SK-N-SH (cell line): ENCODE data around the gene SFI1. TPM values are rescaled to one million over a fixed set of nuclear protein-coding genes. Genes with fewer than 3 reads are reported as not detected.

Experiments used
- CTCF ChIA-PET: fragments of 300-600, 350-600 bp; formaldehyde crosslinking; extraction: SDS; loops from one replicate; lab custom pipeline; 2021; lab: Yijun Ruan, JAX
- POLR2A ChIA-PET: fragments of 350-600 bp; sonication (Branson Sonifier 250); formaldehyde crosslinking; extraction: SDS; loops from one replicate; lab custom pipeline; 2020; ENCODE audit warnings: antibody characterized with exemption, inconsistent platforms; lab: Yijun Ruan, JAX
- DNase-seq: peaks from one replicate; pipeline ENCODE4 v3.0.0; 2012
- H2AFZ ChIP-seq: fragments of 200-600 bp; sonication (generic); 2 replicates; pipeline ENCODE4 v1.8.1; 2016; ENCODE audit warnings: antibody characterized with exemption, mild to moderate bottlenecking, low read depth
- H3F3A ChIP-seq: fragments of 200-600 bp; sonication (generic); replicated peaks from 2 replicates; pipeline ENCODE3; 2016; ENCODE audit warnings: antibody characterized with exemption, mild to moderate bottlenecking; ENCODE audit not compliant: insufficient read depth
- H3K27ac ChIP-seq, 2 experiments: fragments of 200-500 bp in 1 of 2; fragments of 200-600 bp in 1 of 2; sonication (Bioruptor generic) in 1 of 2; sonication (generic), shearing (Covaris generic) in 1 of 2; 2 replicates each; pipeline versions ENCODE4 v1.5.1 to v1.6.1; 2014 to 2016; ENCODE audit warnings: low read depth in 2 of 2, inconsistent platforms in 1 of 2, low read length in 1 of 2, mild to moderate bottlenecking in 1 of 2, mixed read lengths in 1 of 2
- H3K27me3 ChIP-seq: fragments of 200-600 bp; sonication (generic), shearing (Covaris generic); 2 replicates; pipeline ENCODE4 v1.6.1; 2016; ENCODE audit warnings: mixed run types; ENCODE audit not compliant: insufficient read depth
- H3K36me3 ChIP-seq, 2 experiments: fragments of 200-500 bp in 1 of 2; fragments of 200-600 bp in 1 of 2; sonication (Bioruptor generic) in 1 of 2; sonication (generic) in 1 of 2; replicated peaks in 1 of 2; 2 replicates each; pipeline versions ENCODE3 to v1.5.1; 2014 to 2016; ENCODE audit warnings: low read length in 1 of 2, mild to moderate bottlenecking in 1 of 2; ENCODE audit not compliant: insufficient read depth in 2 of 2, control insufficient read depth in 1 of 2
- H3K4me1 ChIP-seq, 2 experiments: fragments of 200-500 bp in 1 of 2; fragments of 200-600 bp in 1 of 2; sonication (Bioruptor generic) in 1 of 2; sonication (generic), shearing (Covaris generic) in 1 of 2; 2 replicates each; pipeline versions ENCODE4 v1.5.1 to v1.6.1; 2014 to 2016; ENCODE audit warnings: low read depth in 1 of 2, low read length in 1 of 2, mixed run types in 1 of 2; ENCODE audit not compliant: insufficient read depth in 2 of 2, control insufficient read depth in 1 of 2
- H3K4me2 ChIP-seq: fragments of 200-600 bp; sonication (generic), shearing (Covaris generic); 2 replicates; pipeline ENCODE4 v1.6.1; 2017; ENCODE audit warnings: mixed run types
- H3K4me3 ChIP-seq, 2 experiments: fragments of 200-500 bp in 1 of 2; fragments of 200-600 bp in 1 of 2; sonication (Bioruptor generic) in 1 of 2; sonication (generic), shearing (Covaris generic) in 1 of 2; 2 replicates each; pipeline versions ENCODE4 v1.5.1 to v1.8.1; 2014 to 2016; ENCODE audit warnings: low read depth in 2 of 2, inconsistent platforms in 1 of 2, low read length in 1 of 2, mild to moderate bottlenecking in 1 of 2, mixed read lengths in 1 of 2, moderate library complexity in 1 of 2
- H3K79me2 ChIP-seq: fragments of 200-600 bp; sonication (generic); 2 replicates; pipeline ENCODE4 v1.8.1; 2017; ENCODE audit warnings: mild to moderate bottlenecking; ENCODE audit not compliant: insufficient read depth
- H3K9ac ChIP-seq: fragments of 200-600 bp; sonication (generic); 2 replicates; pipeline ENCODE4 v1.6.1; 2017; ENCODE audit warnings: mixed run types
- H3K9me2 ChIP-seq: fragments of 200-600 bp; sonication (generic); 2 replicates; pipeline ENCODE4 v1.6.1; 2017; ENCODE audit warnings: mixed run types
- H3K9me3 ChIP-seq: fragments of 200-600 bp; sonication (generic); 2 replicates; pipeline ENCODE4 v1.6.1; 2017; ENCODE audit warnings: mixed run types, mild to moderate bottlenecking, moderate library complexity
- H4K20me1 ChIP-seq: fragments of 200-600 bp; sonication (generic); 2 replicates; pipeline ENCODE4 v1.6.1; 2017; ENCODE audit warnings: mild to moderate bottlenecking, mixed run types; ENCODE audit not compliant: insufficient read depth
- CHD2 ChIP-seq: fragments of 150-350 bp; IDR thresholded peaks from 2 replicates; pipeline ENCODE4 v1.6.1; 2018; ENCODE audit warnings: low read length; ENCODE audit not compliant: partially characterized antibody
- EZH2phosphoT487 ChIP-seq: fragments of 200-600 bp; sonication (generic); IDR thresholded peaks from 2 replicates; pipeline ENCODE4 v1.6.1; 2017; ENCODE audit warnings: low read depth, mixed run types, mild to moderate bottlenecking, antibody characterized with exemption, moderate library complexity, borderline replicate concordance
- FOXM1 ChIP-seq: IDR thresholded peaks from 2 replicates; pipeline ENCODE4 v1.4.0; 2012; ENCODE audit warnings: low read depth, mild to moderate bottlenecking
- GABPA ChIP-seq: IDR thresholded peaks from 2 replicates; pipeline ENCODE4 v1.4.0; 2012; ENCODE audit warnings: low read depth, mild to moderate bottlenecking
- GATA2 ChIP-seq: sonication (generic); formaldehyde crosslinking; IDR thresholded peaks from 2 replicates; pipeline ENCODE4 v1.5.0; 2020; ENCODE audit warnings: mild to moderate bottlenecking, missing genetic modification reagents
- IRF3 ChIP-seq: fragments of 150-350 bp; IDR thresholded peaks from 2 replicates; pipeline ENCODE4 v1.6.1; 2016; ENCODE audit warnings: mild to moderate bottlenecking, low read depth, low read length
- JUND ChIP-seq: IDR thresholded peaks from 2 replicates; pipeline ENCODE4 v1.4.0; 2012
- MXI1 ChIP-seq: IDR thresholded peaks from 2 replicates; pipeline ENCODE4 v1.6.1; 2012; ENCODE audit warnings: mild to moderate bottlenecking, low read depth, low read length, improper control_type of control experiment
- NRF1 ChIP-seq: IDR thresholded peaks from 2 replicates; pipeline ENCODE4 v1.6.1; 2012; ENCODE audit warnings: low read depth, mild to moderate bottlenecking, low read length
- RCOR1 ChIP-seq: fragments of 150-350 bp; IDR thresholded peaks from 2 replicates; pipeline ENCODE4 v1.6.1; 2017; ENCODE audit warnings: antibody characterized with exemption, low read length
- REST ChIP-seq: IDR thresholded peaks from 2 replicates; pipeline ENCODE4 v1.6.1; 2012; ENCODE audit warnings: mild to moderate bottlenecking, low read depth, low read length, moderate library complexity
- RFX5 ChIP-seq: IDR thresholded peaks from 2 replicates; pipeline ENCODE4 v1.6.1; 2012; ENCODE audit warnings: mild to moderate bottlenecking, improper control_type of control experiment, low read length
- RXRA ChIP-seq: IDR thresholded peaks from 2 replicates; pipeline ENCODE4 v1.4.0; 2012; ENCODE audit warnings: low read depth, mild to moderate bottlenecking, borderline replicate concordance
- SMC3 ChIP-seq: IDR thresholded peaks from 2 replicates; pipeline ENCODE4 v1.6.1; 2012; ENCODE audit warnings: low read depth, low read length, improper control_type of control experiment
- TAF1 ChIP-seq: IDR thresholded peaks from 2 replicates; pipeline ENCODE4 v1.6.1; 2012; ENCODE audit warnings: low read depth, mild to moderate bottlenecking, low read length, moderate library complexity, borderline replicate concordance
- YY1 ChIP-seq: IDR thresholded peaks from 2 replicates; pipeline ENCODE4 v1.4.0; 2012; ENCODE audit warnings: low read depth, mild to moderate bottlenecking
- ZBTB33 ChIP-seq: IDR thresholded peaks from 2 replicates; pipeline ENCODE4 v1.4.0; 2012; ENCODE audit warnings: low read depth, borderline replicate concordance
- whole genome bisulfite sequencing: methylation state at CpG from one replicate; pipeline ENCODE4 v1.1.6; 2017; ENCODE audit warnings: low lambda C conversion rate; 5-methylcytosine and 5-hydroxymethylcytosine counted together
- polyA plus RNA-seq, 3 experiments: library from polyadenylated mRNA; depleted of rRNA; stranded (reverse); fragments of >200 nt; gene quantifications; 2 replicates each; pipeline ENCODE4 v1.2.3, GENCODE V29; 2012
- TF ChIP-seq, protein P1 (sequence below): IDR thresholded peaks from 2 replicates; pipeline ENCODE4 v1.4.0; 2012; ENCODE audit warnings: low read depth
- TF ChIP-seq, protein P2 (sequence below): IDR thresholded peaks from 2 replicates; pipeline ENCODE4 v1.4.0; 2012; ENCODE audit warnings: low read depth, borderline replicate concordance
- TF ChIP-seq, protein P3 (sequence below): fragments of 200-600 bp; sonication (generic); IDR thresholded peaks from 2 replicates; pipeline ENCODE4 v1.6.1; 2017; ENCODE audit warnings: antibody characterized with exemption, mild to moderate bottlenecking, moderate library complexity

Gene SFI1
- polyA plus RNA-seq, 1 of the 3 experiments (the other 2 are of a cell fraction) = 24.7 TPM

DNA sequence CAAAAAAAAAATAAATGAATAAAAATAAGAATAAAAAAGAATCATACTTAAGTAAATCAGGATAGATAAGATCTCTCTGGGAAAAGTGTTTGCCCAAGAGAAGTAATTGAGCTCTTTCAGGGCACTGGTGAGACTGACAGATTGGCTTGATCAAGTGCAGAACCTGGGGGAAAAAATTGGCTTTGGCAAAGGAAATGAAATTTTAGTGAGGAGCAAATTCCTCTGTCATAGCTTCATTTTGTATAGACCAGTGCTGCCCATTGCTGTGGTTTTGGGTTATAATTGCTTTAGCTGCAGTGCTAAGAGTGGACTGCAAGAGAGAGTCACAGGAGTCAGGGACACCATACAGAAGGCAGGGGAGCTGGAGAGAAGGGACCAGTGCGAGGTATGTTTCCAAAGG is 35.7 kb downstream of the SFI1 start (continued):
- TF ChIP-seq RCOR1 (no peak), YY1 (no peak), RXRA (no peak), FOXM1 (peak; percentile 54; the same call in 1 of the 2 replicates), MXI1 (no peak), IRF3 (no peak), EZH2phosphoT487 (no peak), RFX5 (no peak)
- TF ChIP-seq, protein P1, sequence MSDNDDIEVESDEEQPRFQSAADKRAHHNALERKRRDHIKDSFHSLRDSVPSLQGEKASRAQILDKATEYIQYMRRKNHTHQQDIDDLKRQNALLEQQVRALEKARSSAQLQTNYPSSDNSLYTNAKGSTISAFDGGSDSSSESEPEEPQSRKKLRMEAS = no peak

DNA sequence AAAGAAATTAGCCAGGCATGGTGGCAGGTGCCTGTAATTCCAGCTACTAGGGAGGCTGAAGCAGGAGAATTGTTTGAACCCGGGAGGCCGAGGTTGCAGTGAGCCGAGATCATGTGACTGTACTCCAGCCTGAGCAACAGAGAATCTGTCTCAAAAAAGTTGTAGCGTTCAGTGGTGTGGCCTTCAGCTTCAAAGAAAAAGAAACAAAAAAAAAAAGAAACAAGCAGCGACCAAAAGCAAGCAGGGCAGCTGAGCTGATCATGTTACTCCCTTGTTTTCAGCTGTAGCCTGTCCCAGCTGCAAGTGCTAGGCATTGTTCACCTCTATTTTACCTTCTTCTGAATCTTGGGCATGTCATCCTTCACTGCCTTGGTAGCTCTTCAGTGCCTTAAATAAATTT is 37.0 kb downstream of the SFI1 start:
- no peak overlapping the region for H2AFZ ChIP-seq
- H3K27ac ChIP-seq = peak overlapping the region in 1 of 2 experiments; percentile 80; a peak in 1 of 4 replicates
- no peaks in the 10 kb centered on the region for H3K9me3 ChIP-seq
- H3K36me3 ChIP-seq = peaks cover 0 to 5% of the 10 kb centered on the region in 2 experiments
- H3K4me3 ChIP-seq = no peak overlapping the region
- H3K9me2 ChIP-seq = no peaks in the 10 kb centered on the region
- peaks cover 0 to 8% of the 10 kb centered on the region in 2 experiments; a peak in 1 of 4 replicates for H3K4me1 ChIP-seq
- whole genome bisulfite sequencing = 92% methylated on average over 5 of the region's 5 CpGs
- peaks cover under 1% of the 10 kb centered on the region; the same call in 1 of the 2 replicates for H3K79me2 ChIP-seq
- no peaks in the 10 kb centered on the region for H3K27me3 ChIP-seq
- H3K4me2 ChIP-seq = no peak overlapping the region
- no peaks in the 10 kb centered on the region for H4K20me1 ChIP-seq
- DNase-seq = no peak
- ChIA-PET CTCF (interaction anchor here (2.4 to 2.9 kb wide), 2 partner anchors 23 to 28 kb away, joined by 5 to 6 read pairs; no protein-coding TSS in a partner anchor), POLR2A (no interaction called here)
- no peak overlapping the region for H3K9ac ChIP-seq
- H3F3A ChIP-seq = peaks cover 30% of the 10 kb centered on the region
- TF ChIP-seq, protein P2, sequence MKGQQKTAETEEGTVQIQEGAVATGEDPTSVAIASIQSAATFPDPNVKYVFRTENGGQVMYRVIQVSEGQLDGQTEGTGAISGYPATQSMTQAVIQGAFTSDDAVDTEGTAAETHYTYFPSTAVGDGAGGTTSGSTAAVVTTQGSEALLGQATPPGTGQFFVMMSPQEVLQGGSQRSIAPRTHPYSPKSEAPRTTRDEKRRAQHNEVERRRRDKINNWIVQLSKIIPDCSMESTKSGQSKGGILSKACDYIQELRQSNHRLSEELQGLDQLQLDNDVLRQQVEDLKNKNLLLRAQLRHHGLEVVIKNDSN = no peak
- no peak for TF ChIP-seq TAF1
- TF ChIP-seq SMC3 = no peak
- no peak for TF ChIP-seq GABPA
- no peak for TF ChIP-seq REST
- no peak for TF ChIP-seq JUND
- TF ChIP-seq ZBTB33 = no peak
- no peak for TF ChIP-seq IRF3
- no peak for TF ChIP-seq CHD2
- no peak for TF ChIP-seq FOXM1
- TF ChIP-seq, protein P3, sequence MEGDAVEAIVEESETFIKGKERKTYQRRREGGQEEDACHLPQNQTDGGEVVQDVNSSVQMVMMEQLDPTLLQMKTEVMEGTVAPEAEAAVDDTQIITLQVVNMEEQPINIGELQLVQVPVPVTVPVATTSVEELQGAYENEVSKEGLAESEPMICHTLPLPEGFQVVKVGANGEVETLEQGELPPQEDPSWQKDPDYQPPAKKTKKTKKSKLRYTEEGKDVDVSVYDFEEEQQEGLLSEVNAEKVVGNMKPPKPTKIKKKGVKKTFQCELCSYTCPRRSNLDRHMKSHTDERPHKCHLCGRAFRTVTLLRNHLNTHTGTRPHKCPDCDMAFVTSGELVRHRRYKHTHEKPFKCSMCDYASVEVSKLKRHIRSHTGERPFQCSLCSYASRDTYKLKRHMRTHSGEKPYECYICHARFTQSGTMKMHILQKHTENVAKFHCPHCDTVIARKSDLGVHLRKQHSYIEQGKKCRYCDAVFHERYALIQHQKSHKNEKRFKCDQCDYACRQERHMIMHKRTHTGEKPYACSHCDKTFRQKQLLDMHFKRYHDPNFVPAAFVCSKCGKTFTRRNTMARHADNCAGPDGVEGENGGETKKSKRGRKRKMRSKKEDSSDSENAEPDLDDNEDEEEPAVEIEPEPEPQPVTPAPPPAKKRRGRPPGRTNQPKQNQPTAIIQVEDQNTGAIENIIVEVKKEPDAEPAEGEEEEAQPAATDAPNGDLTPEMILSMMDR = no peak
- no peak for TF ChIP-seq NRF1
- no peak for TF ChIP-seq GATA2 (CRISPR knock-in tag)
